HL-60/S4 treated with retinoic acid at 250 ng/mL for 4 days and 3 days (cell line): ENCODE results near the gene RRAS.

Source experiments
- in situ Hi-C: fragments of 300-500 bp; cut with MboI; formaldehyde crosslinking; loops from 2 replicates; pipeline ENCODE4 v1.7.0; 2022; ENCODE audit warnings: low sequenced_read_pairs

Gene RRAS

DNA sequence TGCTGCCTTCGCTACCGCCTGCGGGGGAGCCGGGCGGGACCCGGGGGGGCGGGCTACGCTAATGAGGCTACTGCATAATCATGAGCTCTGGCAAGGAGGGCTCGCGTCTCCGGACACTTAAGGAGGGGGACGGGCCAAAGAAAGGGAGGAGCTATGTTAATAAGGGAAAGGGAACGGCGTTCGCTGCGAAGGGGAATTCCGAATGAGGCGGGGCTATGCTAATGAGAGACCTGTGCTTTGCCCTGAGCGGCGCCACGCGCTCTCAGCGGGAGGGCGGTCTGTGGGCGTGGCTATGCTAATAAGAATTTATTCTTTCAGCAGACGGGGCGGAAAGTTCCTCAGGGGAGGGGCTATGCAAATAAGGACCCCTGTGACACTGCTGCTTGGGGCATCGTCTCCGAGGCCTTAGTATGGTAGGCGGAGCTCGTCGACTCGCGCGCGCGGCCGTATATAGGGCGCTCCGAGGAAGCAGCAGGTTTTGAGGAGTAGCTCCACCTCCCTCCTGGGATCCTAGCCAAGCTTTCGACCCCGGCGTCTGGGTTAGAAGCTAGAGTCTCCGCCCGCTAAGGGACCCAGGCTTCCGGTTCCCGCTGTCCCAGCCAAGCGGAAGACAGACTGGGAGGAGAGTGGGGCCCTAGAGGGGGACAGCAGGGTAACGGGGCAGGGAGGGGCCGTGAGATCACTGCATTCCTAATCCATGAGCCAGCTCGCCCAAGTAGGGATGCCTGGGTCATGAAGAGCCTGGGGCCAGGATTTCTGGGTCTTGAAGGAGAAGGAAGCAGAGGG, at the start of gene RRAS:
Gene RRAS (minus strand): TSS at position 31 of the 786 bp plus-strand sequence. CDS start 45 bp downstream, outside the sequence.
- in situ Hi-C loops = no loop called here

DNA sequence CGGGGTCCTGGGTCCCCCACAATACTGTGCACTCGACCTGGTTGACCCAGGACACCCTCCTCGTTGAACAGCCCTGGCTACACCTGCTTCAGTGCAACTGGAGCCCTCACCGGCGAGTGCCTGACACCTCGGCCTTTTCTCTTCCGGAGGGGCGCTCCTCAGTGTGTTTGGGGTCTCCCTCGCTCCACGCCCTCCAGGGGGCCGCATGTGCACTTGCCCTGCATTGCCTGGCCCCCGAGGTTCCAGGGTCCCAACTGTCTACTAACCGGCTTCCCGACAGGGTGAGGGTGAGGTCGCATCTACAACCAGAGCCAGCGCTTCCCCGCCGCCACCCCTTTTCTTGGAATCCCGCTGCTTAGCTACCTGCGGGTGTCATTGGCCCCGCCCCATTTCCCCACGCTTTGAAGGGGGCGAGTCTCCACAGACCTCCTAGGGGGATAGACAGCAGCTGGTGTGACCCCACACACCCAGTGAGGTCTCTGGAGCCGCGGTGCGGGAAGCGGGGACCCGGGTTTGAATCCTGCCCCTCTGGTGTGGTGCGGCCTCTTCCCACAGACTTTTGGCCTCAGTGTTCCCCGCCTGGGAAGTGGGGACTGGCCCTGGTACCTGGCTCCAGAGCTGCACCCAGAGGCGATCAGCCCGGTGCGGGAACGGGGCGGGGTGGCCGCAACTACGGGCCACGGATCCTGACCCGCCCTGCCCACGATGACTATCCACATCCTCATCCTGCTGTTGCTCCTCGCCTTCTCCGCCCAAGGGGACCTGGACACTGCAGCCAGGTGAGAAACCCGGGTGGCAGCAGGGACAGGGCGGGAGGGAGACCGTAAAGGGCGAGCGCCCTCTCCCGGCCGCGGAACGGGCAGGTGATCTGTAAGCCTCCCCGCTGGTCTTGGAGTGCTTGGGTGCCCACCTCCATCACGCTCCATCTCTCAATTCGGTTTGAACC, 49.5 kb upstream of the RRAS start, which contains the start of gene ADM5:
Gene ADM5 (plus strand): TSS at position 462 of the 946 bp plus-strand sequence. CDS start 244 bp downstream, at position 706.
- in situ Hi-C loops = no loop called here

DNA sequence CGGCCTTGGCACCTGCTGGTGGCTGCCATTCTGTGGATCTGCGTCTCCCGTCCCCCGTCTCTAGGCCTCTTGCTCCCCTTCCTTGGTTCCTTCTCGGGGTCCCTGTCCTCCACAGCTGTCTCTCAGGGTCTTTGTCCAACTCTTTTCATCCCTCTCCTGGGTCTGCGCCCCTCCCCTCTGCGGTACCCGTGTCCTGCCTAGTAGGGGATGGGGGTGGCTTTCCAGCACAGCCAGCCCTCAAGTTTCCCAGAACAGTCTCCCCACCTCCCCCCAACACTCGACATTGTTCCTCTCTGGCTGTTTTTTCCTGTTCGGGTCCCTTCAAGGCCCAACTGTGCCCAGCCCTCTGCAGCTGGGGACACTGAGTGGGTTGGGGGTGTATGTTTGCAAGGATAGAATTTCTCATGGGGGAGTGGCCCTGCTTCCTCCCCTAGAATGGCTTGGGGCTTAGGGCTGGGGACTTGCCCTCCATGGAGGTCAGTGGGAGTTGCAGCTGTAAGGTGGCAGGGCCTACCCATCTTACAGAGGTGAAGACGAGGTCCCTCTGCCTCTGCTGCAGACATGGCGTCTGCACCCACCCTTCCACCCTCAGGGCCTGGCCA, 48.7 kb upstream of the RRAS start:
- in situ Hi-C loops = no loop called here

DNA sequence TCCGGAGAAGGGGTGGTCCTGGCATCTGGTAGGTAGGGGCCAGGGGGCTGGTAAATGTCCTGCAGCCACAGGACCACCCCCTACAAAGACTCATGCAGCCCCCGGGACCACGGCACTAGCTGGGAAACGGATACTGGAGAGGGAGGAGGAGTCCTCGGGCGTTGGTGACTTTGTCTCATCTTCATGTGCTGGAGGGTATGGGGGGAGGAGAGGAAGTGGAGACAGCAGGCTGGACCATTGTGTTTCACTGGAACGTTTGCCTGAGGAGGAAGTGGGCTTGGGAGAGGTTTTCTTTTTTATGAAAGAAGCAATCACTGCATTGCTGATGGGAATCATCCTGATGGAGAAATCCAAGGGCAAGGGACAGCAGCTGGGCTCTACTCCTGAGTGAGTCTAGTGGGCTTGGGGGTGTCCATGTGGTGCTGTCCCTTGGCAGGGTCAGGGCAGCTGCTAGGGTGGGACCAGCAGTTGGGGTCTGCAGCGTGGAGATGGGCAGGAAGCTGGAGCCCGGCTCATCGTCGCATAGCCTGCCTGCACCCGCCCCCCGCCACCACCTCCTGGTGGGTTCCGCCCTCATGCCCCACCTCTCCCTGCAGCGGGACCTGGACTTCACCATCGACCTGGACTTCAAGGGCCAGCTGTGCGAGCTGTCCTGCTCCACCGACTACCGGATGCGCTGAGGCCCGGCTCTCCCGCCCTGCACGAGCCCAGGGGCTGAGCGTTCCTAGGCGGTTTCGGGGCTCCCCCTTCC, 47.8 kb upstream of the RRAS start:
- in situ Hi-C loops = no loop called here

DNA sequence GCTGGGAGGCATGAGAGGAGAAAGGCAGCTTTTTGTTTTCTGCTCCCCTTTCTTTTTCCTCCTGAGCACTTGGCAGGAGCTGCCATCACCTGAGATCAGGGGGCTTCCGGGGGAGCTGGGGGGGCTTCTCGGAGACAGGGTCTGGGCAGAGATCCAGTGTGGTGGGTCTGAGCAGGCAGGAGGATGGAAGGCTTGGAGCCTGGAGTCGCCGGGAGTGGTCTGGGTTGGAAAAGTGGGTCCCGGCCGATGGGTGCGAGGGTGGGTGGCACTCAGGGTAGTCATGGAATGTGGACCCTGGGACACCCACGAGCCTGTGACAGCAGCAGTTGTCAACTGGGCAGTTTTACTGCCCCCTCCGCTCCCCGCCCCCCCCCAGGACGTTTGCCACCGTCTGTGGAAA, 47.2 kb upstream of the RRAS start:
- in situ Hi-C loops = no loop called here

DNA sequence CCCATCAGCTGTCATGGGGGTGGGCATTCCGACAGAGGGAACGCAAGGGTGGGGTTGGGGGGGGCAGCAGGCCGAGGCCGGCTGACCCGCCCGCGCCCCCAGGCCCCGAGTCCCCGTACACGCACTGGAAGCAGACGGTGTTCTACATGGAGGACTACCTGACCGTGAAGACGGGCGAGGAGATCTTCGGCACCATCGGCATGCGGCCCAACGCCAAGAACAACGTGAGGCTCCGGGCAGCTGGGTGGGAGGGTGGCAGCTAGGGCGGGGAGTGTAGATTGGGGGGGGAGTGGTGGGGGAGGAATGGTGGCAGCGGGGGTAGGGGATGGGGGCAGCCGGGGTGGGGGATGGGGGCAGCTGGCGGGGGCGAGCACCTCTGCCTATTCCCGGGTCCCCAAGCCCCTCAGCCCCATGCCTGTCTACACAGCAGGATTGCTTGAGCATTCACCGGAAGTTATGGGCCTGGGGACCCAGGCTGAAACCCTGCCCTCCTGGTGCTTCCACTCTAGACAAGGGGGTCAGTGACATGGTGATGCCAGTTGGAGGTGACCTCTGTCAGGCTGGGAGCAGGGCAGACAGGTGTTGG, 46.7 kb upstream of the RRAS start:
- in situ Hi-C loops = no loop called here

DNA sequence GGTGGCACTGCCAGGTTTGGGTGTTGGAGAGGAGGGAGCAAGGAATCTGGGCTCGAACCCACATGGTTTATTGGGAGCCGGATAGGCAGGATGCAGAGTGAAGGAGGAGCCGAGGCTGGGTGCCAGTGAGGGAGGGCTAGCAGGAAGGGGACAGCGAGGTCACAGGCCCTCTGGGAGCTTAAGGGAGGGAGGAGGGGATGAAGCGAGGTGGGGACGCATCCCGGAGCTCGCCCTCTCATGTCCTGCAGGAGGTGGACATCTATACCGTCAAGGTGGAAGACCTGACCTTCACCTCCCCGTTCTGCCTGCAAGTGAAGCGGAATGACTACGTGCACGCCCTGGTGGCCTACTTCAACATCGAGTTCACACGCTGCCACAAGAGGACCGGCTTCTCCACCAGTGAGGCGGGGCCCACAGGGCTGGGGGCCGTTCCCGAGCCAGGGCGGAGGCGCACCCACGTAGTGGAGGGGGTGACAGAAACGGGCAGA, 45.9 kb upstream of the RRAS start:
- in situ Hi-C loops = no loop called here

DNA sequence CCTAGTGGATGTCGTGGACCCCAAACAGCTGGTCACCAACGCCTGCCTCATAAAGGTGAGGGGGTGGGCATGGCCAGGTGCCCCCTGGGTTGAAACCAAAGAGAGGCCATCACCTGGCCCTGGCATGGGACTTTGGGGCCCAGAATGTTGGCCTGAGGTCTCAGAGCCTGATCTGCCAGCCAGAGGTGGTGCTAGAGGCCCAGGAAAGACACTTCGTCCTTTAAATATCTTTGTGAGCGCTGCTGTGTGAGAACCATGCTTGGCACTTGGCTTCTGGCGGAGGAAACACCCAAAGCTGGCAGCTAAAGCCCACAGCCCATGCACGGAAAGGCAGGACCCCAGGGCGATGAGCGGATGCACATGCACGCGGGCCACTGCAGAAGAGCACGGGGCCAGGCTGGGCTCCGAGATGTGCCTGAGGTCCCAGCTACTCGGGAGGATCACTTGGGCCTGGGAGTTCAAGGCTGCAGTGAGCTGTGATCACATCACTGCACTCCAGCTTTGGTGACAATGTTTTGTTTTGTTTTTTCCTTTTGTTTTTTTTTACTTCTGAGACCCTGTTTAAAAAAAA, 45.1 kb upstream of the RRAS start:
- in situ Hi-C loops = no loop called here

DNA sequence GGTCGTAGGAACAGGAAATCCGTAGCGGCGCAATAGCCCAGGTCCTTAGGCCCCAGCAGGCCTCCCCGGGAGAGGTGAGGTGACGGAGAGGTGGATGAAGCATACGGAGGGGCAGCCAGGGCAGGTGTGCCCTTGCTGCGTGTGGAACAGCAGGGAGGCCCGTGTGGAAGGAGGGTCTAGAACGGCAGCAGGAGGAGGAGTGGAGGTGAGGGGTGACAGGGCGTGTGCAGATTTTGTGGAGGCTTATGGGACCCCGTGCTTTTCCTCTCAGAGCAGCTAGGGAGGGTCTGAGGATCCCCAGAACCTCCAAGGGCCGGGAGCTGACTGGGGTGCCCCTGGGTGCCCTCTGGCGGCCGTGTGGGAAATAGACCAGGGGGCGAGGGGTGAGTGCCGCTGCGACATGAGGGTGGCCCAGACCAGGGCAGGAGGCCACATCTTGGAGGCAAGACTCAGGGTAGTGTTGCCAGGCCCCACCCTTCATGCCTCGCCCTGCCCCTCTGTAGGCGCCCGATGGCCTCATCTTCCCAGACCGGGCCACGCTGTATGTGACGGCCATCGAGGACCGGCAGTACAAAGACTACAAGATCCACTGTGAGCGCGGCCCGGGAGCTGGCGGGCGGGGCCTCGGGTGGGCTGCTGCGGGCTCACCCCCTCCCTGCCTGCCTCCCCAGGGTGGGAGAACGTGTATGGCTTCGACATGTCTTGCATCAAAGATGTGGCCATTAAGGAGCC, 44.5 kb upstream of the RRAS start:
- in situ Hi-C loops = no loop called here

DNA sequence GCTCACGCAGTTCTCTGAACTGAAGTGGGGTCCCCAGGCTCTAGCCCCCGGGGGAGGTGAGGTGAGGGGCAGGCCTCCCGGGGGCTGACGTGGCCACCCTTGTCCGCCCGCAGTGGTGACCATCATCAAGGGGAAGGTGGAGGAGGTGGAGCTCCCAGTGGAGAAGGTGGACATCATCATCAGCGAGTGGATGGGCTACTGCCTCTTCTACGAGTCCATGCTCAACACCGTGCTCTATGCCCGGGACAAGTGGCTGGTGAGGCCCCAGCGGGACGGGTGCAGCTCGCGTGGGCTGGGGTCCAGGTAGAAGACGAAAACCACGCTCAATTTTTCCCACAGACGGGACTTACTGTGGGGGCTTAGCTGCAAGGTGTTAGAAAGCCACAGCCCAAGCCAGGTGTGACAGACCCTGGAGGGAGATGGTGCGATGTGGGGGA, 43.9 kb upstream of the RRAS start:
- in situ Hi-C loops = no loop called here

DNA sequence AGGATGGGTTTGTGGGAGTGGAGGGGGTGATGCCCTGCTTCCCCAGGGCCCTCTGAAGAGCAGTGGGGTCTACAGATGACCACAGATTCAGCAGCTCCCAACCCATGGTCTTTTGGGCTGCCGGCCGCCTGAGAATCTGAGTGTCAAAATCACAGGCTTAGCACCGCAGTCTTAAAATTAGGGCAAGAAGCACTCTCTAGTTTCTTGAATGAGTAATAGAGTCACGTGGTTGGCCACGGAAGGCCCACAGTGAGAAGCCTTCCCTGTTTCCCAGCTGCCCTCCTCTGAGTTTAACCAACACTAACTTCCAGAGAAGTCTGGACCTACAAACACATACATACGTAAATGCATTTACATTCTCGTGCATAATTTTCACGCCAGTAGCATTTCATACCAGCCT, 42.3 kb upstream of the RRAS start:
- in situ Hi-C loops = no loop called here

DNA sequence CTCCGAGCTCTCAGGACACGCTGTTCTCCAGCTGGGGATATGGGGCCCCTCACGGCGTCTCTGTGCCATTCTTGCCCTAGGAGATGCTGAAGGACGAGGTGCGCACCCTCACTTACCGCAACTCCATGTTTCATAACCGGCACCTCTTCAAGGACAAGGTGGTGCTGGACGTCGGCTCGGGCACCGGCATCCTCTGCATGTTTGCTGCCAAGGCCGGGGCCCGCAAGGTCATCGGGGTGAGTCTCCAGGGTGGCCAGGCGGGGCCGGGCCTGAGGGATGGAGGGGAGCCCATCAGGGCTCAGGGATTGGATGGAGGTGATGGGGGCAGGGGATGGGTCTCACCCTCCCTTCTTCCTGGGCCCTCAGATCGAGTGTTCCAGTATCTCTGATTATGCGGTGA, 41.9 kb upstream of the RRAS start:
- in situ Hi-C loops = no loop called here

DNA sequence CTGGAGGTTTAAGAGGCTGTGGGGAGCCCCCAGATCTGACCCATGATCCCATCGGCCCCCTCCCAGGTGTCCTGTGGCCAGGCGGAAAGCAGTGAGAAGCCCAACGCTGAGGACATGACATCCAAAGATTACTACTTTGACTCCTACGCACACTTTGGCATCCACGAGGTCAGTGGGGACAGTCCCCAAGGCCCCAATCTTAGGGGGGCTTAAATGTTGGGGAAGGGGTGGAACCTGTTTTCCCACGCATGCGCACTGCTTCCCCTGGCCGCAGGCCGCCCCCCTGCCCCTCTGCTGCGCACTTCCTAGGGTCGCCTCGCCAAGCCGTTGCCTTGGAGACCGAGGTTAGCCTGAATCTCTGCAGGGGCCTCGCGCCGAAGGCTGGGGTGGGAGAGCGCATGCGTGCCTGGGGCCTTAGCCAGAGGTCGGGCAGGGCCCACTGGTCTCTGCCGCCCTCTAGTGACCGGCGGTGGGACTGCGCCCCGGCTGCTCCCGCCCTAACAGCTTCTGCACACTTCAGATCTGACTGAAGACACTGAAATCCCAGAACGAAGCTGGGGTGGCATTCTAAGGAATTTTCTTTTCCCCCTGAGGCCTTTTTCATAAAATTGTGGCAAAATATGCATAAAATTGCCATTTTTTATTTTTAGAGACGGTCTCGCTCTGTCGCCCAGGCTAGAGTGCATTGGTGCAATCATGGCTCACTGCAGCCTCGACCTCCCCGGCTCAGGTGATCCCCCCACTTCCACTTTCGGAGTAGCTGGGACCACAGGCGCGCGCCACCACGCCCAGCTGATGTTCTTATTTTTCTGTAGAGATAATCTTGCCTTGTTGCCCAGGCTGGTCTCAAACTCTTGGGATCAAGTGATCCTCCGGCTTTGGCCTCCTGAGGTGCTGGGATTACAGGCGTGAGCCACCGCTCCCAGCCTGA, 40.7 kb upstream of the RRAS start:
- in situ Hi-C loops = no loop called here

DNA sequence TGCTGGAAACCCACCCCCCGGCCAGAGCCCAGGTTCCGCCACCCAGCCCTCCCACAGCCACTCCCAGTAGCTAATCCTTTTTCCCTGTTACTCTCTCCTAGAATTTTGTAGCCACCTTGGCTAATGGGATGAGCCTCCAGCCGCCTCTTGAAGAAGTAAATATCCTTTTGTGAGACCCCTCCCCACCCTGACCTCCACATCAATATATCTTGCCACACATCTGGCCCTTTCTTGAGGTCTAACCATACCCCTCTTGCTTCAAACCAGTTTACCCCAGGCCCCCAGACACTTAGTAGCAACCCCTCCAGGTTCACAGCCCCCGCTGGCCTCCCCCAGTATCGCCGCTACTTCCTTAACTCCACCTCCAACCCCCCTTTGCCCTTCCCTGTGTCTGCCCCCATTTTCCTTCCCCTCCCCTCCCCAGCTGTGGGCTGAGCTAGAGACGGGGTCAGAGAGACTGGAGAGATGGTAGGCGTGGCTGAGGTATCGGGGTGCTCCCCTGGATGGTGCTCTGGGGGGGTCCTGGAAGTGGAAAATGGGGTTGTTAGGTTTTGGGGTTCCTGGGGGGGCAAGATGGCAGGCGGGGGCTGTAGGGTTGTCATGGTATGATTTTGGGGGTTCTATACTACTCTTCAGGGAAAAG, 39.9 kb upstream of the RRAS start:
- in situ Hi-C loops = no loop called here

DNA sequence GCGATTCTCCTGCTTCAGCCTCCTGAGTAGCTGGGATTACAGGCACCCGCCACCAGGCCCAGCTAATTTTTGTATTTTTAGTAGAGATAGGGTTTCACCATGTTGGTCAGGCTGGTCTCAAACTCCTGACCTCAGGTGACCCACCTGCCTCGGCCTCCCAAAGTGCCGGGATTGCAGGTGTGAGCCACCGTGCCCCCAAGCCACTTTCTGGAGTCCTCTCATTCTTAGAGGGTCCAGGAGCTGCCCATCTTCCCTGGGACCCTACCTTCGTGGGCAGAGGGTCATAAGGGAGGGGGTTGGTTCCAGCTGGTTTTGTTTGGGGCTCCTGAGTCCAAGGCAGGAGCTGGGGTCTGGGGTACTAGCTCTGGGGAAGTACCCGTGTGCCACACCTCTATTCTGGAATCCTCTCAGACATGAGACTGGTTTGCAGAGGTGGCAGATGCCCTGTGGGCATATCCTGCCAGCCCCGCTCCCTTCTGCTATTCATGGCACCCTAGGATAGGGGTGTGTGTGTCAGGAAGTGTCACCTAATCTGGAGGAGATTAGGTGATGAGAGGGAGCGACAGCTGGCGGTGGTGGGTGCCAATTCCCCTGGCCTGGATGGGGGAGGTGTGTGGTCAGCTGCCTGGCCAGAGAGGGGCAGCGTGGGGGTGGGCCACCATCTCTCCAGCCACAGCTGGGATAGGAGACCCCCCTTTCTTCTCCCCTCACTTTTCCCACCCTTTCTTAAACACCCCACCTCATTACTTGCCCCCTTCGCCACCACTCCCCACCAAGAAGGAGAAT, 39.2 kb upstream of the RRAS start:
- in situ Hi-C loops = no loop called here

DNA sequence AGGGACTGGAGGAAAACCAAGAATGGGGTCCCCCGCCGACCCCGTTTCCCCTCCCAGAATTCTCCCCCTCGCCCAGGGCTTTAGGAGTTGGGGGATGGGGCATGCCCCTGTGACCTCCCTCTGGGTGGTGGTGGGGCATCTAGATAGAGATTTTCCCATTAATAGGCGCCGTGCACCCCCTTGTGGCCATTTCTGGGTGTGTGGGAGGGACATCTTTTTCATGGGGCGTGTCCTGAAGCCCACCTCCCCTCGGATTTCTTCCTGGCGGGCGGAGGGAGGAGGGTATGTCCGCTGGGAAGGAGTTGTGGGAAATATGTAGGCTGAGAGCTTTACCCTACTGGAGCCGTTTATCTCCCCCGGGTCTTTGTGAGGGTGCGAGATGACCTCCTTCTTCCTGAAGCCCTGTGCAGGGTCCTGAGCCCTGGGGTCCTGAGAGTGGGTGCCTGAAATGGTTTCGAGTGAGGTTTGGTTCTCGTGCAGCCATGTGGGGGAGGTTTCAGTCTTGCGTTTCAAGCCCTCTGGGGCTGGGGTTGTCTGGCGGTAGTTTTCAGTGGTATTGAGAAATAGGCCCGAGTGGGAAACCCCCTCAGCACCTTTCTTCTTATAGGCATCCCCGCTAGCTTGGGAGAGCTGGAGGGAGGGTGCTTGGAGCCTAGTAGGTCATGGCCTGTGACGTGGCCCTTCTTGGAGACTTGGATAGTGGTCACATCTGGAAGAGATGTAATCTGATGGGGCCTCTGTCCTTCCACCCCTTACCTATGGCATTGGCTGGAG, 38.1 kb upstream of the RRAS start:
- in situ Hi-C loops = no loop called here
